Measurements from ENCODE around the gene PRXL2B.
A peak's percentile ranks its signal among the peaks of the same experiment; 100 is the strongest.
"Not testable (repeated sequence)": the region's sequence is repeated elsewhere in the genome, so short reads cannot be mapped to it uniquely, and the experiment has no call there.

Gene PRXL2B

DNA sequence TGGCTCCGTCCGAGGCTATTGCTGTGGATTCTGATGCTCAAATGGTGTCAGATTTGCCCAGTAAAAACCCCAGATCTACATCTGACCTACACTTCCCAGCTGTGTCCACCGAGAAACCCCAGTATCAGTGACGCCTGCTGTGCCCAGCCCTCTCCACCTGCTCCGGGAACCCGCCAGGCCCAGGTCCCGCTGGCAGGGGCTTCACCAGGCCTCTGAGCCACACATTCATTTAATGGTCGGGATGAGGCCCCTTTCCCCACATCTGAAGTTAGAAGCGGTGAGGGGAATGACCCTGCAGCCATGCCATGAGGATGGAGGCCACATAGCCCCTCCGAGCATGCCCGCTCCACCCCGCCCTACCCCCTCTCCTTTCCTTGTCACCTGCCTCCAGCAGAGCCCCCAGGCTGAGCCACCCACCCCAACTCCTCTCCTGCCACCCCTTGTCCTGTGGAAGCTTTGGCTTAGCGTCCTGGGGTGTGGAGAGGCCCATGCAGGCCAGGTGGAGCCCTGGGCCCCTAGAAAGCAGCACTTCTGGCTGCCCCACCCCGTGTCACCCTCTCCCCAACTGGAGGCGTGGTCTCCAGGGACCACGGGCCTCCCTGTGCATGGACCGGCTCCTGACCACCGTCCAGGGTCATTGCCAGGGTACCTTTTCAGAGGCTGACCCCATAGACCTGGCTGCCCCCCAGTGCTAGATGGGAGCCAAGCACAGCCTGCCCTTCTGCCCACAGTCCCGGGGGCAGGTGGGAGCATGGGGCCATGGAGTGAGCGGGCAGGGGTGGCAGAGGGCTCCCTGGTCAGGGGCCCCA, 22.4 kb upstream of the PRXL2B start:
- no peak for DNase-seq (ENCODE audit: low read depth in 1 of 2, low spot score in 1 of 2)

DNA sequence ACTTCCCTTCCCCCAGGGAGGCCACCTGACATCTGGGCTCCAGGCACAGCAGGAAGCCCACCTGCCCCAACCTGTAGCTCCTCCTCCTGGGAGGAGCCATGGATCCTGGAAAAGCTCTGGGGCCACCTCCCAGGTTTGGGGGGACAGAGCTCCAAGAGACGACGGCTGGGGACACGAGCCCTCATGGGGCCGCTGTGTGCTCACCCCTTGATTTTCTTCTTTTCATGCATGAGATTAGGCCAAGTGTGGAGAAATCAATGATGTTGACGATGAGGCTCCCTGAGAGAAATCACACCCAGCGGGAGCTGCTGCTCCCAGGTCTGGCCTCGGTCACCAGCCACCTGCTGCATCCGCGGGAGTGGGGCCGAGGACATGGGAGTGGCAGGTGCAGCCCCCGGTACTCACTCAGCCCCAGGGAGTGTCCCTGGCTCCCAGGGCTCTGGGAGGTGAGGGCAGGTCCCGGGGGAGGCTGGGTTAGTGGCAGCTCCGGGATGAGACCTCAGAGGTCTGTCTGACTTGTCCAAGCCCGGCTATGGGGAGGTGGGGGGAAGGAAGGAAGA, 21.7 kb upstream of the PRXL2B start:
- no peak for DNase-seq (ENCODE audit: low read depth in 1 of 2, low spot score in 1 of 2)

DNA sequence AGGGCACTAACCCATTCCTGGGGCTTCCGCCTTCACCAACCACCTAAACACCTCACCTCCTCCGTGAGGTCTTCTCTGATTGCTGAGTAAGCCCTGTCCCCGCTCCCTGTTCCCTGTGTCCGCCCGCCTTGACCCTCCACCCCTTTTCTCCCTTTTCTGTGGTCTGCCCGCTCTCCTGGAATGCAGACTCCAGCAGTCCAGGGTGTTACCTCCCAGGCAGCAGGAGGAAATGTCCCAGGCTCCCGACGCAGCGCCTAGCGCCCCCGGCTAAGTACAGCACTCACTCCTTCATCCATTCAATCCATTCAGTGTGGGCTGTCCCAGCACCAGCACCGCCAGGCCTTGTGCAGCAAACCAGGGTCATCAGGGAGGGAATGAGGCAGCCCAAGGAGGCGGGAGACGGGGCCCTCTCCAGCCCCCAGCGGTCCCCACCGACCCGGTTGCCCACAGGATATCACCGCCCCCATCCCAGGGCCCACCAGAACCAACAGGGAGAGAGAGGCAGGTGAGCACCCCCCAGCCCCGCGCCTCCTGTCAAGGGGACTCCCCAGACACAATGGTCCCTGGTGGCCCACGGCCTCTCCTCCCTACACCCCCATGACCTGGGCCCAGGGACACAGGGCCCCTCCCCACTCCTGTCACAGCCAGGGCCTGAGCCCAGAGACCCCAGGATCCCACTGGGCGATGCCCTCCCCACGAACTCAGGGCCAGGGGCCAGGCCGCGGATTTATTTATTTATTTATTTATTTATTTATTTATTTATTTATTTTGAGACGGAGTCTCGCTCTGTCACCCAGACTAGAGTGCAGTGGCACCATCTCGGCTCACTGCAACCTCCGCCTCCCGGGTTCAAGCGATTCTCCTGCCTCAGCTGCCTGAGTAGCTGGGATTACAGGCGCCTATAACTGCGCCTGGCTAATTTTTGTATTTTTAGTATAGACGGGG, 20.2 kb upstream of the PRXL2B start:
- no peak for DNase-seq (ENCODE audit: low read depth in 1 of 2, low spot score in 1 of 2)

DNA sequence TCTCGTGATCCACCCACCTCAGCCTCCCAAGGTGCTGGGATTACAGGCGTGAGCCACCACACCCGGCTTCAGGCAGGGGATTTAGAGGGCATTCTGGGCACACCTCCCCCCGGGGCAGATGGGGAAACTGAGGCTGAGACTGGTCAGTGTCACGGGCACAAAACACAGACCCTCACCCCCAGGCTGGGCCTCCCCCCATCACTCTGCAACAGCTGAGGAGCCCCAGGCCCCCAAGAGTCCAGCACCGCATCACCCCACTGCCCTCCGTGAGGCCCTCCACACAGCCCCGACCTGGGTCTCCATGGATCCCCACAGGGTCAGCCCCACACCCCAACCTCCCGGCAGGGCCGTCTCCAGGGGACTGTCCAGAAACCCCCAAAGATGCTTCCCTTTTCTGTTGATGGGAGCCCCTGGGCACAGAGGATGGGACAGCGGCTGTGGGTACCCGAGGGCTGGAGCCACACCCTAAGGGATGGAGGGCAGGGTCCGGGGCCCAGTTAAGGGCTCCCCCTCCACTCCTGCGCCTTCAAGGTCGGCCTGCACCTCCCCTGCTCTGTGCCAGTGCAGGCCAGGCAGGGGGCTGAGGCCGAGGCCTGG, 19.4 kb upstream of the PRXL2B start:
- DNase-seq (ENCODE audit: low read depth in 1 of 2, low spot score in 1 of 2) = no peak

DNA sequence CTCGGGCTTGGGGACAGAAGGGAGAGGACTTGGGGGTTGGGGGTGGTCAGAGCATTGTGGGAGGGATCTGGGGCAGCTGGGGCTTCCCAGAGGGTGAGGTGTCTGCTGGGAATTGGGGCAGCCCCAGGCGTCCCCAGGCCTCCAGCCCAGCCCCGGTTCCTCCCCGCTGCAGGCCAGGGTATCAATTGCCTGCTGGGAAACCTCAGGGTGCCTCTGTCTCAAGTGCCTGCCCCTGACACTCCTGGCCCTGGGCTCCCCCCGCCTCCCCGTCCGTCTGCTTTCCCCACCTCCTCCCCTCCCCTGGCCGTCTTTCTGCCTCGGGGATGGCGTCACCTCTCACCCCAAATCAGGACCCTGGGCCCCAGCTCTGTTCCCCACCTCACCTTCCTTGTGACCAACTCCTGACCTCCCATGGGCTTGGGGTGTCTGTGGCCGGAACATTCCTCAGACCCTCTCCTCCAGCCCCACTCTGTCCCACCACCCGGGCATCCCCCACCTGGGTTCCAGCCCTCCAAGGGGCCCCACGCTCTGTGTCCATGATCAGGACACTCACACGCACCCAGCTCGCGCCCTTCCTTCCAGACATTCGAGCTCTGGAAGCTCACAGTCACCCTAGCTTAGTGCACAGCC, 18.3 kb upstream of the PRXL2B start:
- not testable (repeated sequence) for DNase-seq (ENCODE audit: low read depth in 1 of 2, low spot score in 1 of 2)

DNA sequence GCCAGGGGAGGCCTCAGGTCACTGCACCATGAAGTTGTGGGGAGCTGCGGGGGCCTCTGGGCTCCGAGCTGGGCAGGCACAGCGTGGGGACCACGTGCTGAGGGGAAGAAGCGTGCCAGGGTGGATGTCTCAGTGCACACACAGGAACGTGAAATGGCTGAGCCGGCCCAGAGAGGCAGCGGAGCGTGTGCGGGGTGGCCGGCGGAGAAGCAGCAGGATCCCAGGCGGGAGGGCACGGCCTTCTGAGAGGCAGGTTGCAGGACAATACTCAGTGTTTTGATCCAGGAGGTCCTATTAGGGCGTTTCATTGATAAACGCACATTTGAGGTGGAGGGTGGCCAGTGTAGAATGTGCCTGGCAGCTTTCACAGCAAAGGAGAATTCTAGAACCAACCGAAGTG, 17.5 kb upstream of the PRXL2B start:
- DNase-seq (ENCODE audit: low read depth in 1 of 2, low spot score in 1 of 2) = no peak

DNA sequence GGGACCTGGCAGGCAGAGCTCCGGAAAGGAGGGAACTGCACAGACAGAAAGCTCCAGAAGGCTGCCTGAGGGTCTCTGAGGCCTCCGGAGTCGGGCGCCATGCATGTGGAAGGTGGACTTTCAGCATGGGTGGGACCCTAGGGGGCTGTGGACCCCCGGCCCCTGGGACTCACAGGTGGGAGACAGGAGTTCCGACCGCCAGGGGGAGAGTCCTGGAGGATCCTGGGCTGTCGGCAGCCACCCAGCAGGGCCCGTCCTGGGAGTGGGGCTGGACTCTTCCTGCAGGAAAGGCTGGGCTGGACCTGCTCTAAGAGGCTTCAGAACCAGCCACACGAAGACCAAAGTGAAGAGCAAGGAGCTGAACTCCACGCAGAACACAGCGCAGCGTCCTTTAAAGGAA, 16.9 kb upstream of the PRXL2B start:
- not testable (repeated sequence) for DNase-seq (ENCODE audit: low read depth in 1 of 2, low spot score in 1 of 2)

DNA sequence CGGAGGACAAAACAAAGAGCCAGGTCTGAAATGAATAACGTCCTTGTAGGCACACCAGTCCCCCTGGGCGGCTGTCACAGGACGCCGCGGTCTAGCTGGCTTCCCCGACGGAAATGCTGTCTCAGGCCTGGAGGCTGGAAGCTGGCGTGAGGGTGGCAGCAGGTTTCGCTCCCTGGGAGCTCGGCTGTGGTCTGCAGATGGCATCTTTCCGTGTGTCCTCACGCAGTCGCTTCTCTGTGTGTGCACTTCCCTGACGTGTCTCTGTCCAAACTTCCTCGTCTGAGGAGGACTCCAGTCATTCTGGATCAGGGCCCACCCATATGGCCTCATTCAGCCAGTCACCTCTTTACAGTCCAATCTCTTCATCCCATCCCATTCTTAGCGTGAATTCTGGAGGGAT, 16.2 kb upstream of the PRXL2B start:
- no peak for DNase-seq (ENCODE audit: low read depth in 1 of 2, low spot score in 1 of 2)

DNA sequence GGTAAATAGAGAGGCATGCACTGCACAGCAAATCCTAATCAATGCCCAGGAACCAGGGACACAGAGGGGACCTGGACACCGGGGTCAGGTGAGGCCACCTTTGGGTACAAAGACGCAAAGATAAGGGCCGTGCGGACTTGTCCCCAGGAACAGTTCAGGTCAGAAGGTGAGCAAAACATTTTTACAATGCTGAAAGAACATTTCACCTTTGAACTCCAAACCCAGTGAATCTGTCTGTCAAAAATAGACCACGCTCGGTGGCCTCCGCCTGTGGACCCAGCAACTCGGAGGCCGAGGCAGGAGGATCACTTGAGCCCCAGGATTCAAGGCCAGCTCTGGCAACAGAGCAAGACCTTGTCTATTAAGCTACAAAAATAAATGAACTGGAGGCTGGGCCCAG, 15.2 kb upstream of the PRXL2B start:
- DNase-seq (ENCODE audit: low read depth in 1 of 2, low spot score in 1 of 2) = no peak

DNA sequence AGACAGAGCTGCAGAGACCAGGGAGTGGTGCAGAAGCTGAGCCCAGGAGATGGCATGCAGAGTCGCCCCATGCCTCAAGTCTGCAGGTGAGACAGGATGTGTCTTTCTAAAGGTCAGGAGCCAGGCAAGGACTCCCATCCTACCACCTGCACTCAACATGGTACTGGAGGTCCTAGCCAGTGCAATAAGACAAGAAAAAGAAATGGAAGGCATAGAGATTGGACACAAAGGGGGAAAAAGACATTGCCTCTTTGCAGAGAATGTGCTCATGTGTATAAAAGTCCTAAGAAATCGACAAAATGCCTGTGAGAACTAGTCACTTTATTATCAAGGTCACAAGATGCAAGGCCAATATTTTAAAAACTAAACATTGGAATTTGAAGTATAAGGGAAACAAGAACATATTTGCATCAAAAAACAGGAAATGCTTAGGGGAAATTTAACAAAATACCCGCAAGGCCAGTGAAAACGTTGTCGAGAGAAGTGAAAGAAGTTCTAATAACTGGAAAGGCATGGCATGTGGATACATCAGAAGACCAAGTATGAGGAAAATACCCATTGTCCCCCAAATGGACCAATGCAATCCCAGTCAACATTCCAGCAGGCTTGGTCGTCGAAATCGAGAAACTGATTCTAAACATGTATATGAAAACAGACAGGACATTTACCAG, 13.2 kb upstream of the PRXL2B start:
- DNase-seq (ENCODE audit: low read depth in 1 of 2, low spot score in 1 of 2) = no peak

DNA sequence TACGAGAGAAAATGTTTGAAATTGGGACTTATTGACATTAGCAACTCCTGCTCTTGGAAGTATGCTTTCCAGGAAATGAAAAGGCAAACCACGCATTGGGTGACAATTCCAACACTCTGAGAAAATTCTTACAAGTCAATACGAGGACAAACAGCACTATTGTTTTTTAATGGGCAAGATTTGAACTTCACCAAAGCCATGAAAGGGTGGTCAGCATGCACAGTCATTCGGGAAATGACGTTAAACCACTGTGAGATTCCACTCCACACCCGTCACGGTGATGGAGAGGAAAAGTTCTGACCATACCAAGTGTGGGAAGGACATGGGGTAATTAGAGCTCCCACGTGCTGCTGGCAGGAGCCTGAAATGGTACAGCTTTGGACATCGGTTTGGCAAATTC, 12.2 kb upstream of the PRXL2B start:
- DNase-seq (ENCODE audit: low read depth in 1 of 2, low spot score in 1 of 2) = no peak

DNA sequence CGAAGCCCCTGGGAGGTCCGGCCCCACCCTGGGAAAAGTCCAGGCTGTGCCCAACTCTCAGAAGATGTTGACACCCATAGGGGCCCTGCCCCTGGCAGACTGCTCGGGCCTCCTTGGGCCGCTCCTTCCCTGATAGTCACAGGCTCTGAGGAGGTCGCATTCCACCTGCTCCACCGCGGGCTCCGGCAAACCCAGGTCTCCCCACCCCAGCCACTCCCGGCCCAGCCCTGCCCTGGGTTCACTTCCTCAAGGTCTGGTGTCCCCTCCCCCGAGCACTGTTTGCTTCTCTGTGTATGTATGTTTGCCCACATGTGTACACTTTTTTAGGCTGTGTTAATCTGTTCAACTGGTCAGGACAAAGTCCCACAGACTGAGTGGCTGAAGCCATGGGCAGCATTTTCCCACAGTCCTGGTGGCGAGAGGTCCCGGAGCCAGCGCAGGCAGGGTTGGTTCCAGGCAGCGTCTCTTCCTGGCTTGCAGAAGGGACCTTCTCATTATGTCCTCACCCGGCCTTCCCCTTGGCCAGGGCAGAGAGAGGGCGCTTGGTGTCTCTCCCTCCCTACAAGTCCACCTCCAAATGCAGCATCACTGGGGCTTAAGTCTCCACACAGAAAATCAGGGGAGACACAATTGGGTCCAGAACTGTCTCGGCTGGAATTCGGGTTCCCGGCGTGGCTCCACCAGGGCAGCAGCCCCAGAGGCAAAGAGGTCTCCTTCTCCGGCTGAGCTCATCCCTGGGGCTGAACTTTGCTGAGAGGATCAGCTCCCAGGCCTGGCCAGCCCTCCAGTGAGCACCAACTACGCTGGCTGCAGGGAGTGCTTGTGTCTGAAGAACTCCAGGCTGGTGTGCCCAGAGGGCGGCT, 10.5 kb upstream of the PRXL2B start:
- no peak for DNase-seq (ENCODE audit: low read depth in 1 of 2, low spot score in 1 of 2)

DNA sequence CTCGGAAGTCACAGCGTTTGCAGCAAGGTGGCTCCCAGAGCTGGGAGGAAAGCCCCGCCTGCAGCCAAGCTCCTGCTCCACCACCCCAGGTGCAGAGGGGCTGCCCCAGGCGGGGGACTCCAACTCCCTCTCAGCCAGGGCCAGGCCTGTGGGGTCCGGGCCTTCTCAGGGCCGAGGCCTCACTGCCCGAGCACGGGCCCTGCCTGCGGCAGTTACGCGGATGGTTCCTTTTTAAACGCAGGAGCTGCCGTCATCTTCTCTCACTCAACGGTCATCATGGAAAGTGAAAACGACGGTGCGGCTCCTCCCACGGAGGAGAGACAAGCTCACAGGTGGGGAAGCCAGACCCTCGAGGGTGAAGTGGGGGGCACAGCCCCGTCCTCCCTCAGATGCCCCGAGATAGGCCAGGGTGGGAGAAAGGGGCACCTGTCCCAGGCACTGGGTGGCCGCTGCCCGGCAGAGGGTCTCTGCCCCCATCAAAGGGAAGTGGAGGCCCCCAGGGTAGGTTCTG, 9.0 kb upstream of the PRXL2B start:
- DNase-seq (ENCODE audit: low read depth in 1 of 2, low spot score in 1 of 2) = peak in 1 of 2 donors; percentile 30

DNA sequence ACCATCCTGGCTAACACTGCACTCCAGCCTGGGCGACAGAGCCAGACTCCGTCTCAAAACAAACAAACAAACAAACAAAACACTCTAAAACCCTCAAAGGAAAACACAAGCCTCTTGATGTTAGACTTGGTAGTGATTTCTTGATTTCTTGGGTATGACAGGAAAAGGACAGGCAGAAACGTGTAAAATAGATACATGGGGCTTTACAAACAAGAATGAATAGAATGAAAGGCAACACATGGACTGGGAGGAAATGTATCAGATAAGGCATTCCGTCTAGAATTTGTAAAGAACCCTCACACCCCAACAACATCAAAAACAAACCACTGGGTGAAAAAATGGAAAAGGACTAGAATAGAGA, 7.8 kb upstream of the PRXL2B start:
- DNase-seq (ENCODE audit: low read depth in 1 of 2, low spot score in 1 of 2) = no peak

DNA sequence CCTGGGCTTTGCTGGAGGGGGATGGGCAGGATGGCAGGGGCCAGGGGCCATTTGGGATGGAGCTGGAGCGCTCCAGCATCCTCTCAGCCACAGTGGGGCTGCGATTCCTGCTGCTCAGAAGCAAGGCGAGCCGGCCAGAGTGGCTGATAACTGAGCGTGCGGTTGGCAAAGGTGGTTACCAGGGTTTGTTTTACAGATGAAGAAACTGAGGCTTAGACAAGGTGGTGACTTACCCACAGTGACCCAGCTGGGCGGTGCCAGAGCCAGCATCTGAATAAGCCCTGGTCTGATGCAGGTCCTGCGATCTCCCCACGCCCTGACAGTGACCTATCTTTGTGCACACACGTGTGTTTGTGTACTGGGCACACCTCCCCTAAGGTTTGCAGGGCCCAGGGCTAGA, 5.9 kb upstream of the PRXL2B start:
- no peak for DNase-seq (ENCODE audit: low read depth in 1 of 2, low spot score in 1 of 2)

DNA sequence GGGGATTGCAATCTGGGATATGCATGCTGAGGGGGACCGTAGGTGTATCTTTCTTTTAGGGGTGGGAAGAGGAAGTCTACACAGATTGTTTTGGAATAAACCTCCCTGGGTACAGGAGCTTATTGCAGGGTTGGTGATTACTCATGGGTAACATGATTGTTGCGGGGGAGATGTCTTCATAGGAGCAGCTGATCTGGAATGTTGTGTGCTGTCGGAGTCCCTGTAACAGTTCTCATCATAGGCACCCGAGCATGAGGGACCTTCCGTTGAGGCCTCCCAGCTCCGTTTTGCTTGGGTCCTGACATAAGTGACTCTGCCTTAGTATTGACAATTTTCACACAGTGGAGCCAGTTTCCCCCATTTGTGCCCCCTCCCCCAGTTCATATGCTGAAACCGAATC, 4.2 kb upstream of the PRXL2B start:
- DNase-seq (ENCODE audit: low read depth in 1 of 2, low spot score in 1 of 2) = no peak

DNA sequence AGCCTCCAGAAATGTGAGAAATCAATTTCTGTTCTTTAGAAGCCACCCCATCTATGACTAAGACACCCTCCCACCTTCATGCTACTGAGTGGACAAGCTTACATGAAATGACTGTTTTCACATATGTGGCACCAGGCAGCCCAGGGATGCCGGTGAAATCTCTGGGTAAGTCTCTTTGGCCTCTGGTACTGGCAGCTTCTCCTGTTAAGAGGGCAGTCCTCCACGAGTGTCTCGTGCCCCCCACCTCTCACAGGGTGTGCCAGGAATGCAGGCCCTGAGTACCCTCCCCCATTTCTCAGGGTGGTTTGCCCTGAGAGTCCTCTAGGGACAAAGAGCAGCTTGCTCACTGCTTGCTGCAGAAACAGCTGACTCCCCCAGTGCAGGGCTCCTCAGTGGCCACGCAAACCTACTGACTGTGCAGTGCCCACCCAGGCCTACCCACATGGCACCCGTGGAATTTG, 3.2 kb upstream of the PRXL2B start:
- DNase-seq (ENCODE audit: low read depth in 1 of 2, low spot score in 1 of 2) = no peak

DNA sequence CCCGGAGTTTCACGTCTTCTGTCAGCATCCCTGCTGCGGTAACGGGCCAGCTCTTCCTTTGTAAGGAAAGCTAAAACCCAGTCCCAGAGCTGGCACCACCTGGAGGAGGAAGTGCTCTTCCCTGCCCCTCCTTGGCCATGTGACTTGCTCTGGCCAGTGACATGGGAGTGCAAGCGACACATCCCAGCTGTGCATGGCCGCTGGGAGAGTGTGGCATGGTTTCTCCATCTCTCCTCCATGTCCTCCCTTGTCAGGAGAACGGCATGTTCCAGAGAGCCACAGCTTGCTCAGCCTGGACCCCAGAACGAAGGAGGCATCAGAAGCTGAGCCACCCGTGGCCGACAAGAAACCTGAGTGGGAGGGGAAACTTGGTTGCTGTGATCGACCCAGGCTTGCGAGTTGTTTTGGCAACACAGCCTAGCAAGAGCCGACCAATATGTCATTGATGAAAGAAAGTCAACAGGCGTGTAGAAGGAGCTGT, 2.7 kb upstream of the PRXL2B start:
- no peak for DNase-seq (ENCODE audit: low read depth in 1 of 2, low spot score in 1 of 2)

DNA sequence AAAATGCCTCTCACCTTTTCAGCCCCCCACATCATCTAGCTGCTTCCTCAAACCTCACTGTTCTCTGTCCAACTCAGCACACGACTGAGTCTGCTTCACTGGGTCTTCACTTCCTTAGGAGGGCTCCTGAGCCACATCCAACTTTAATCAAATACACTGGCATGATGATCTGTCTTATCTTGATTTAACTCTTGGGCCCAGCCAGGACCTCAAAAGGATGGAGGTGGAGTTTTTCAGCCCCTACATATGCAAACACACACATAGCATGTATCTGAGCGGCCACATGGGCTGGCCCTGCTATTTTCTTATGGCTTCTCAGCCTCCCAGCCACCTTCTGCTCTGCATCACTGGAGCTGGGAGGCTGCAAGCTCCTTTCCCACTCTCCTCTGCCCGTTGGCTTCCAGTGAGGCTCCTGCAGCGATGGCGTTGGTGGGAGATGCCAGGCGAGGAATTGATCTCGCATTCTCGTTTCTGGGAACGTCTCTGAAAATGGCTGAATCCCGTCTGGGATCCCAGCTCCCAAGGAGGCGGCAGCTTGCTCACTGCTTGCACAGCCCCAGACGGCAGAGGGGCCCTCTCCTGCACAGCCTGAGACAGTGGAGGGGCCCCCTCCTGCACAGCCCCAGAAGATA, 1.8 kb upstream of the PRXL2B start:
- DNase-seq (ENCODE audit: low read depth in 1 of 2, low spot score in 1 of 2) = no peak

Measured in activated T-helper 1 cell treated with anti-CD3 and anti-CD28 coated beads, Interleukin-2, amount 50 U/mL, for 16 hours (primary cell).